Suppressor macrophage (primary cell): ENCODE measurements around the gene VARS1.
"Not testable (repeated sequence)": the region's sequence is repeated elsewhere in the genome, so short reads cannot be mapped to it uniquely, and the experiment has no call there.

Source experiments
- DNase-seq, 4 experiments: peaks; one replicate each; pipeline ENCODE4 v3.0.0-alpha.2; 2020 to 2022
- total RNA-seq, 17 experiments: gene quantifications; one replicate each; lab custom pipeline; 2026; ENCODE audit warnings: mixed read lengths in 6 of 17, inconsistent platforms in 3 of 17; lab: John Stamatoyannopoulos, UW

The VARS1 gene
- total RNA-seq, result 44.3 to 121 (median 66.0) reads per million in 17 experiments

- peak; percentile 96 to 99 (median 98) for DNase-seq
These were observed at the start of gene VARS1 for GRCh38 chr6:31795616-31796298. TSS of gene VARS1 (minus strand) at chr6:31795752. CDS start at chr6:31795217, 535 bp downstream.

- DNase-seq, result no peak
These were observed 49.0 kb upstream of the VARS1 start for GRCh38 chr6:31844507-31844906.

GRCh38 chr6:31842053-31842452 is 46.5 kb upstream of the VARS1 start:
- no peak for DNase-seq

DNA sequence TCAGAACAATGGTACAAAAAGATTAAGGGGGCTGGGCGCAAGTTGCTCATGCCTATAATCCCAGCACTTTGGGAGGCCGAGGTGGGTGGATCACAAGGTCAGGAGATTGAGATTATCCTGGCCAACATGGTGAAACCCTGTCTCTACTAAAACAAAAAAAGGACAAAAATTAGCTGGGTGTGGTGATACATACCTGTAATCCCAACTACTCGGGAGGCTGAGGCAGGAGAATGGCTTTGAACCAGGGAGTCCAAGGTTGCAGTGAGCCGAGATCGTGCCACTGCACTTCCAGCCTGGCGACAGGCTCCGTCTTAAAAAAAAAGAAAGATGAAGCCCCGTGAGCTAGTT is 44.2 kb upstream of the VARS1 start:
- not testable (repeated sequence) for DNase-seq

DNA sequence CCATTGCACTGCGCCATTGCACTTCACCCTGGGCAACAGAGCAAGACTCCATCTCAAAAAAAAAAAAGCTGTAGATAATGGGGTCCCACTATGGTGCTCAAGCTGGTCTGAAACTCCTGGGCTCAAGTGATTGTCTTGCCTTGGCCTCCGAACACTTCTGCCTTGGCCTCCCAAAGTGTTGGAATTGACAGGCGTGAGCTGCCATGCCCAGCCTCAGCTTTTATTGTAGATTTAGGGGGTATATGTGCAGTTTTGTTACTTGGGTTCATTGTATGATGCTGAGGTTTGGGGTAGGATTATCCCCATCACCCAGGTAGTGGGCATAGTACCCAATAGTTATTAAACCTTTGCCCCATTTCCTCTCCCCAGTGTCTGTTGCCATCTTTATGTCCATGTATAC is 43.4 kb upstream of the VARS1 start:
- DNase-seq, result no peak

DNA sequence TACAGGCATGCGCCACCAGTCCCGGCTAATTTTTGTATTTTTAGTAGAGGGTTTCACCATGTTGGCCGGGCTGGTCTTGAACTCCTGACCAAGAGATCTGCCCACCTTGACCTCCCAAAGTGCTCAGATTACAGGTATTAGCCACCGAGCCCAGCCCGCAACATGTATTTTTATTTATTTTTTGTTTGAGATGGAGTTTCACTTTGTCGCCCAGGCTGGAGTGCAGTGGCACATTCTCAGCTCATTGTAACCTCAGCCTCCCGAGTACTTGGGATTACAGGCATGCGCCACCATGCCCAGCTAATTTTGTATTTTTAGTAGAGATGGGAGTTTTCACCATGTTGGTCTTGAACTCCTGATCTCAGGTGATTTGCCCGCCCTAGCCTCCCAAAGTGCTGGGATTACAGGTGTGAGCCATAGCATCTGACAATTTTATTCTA is 42.6 kb upstream of the VARS1 start:
- DNase-seq, result not testable (repeated sequence)

- DNase-seq, result peak in 1 of 4 experiments; percentile 19
These were observed 42.0 kb upstream of the VARS1 start for GRCh38 chr6:31837369-31838113.

DNA sequence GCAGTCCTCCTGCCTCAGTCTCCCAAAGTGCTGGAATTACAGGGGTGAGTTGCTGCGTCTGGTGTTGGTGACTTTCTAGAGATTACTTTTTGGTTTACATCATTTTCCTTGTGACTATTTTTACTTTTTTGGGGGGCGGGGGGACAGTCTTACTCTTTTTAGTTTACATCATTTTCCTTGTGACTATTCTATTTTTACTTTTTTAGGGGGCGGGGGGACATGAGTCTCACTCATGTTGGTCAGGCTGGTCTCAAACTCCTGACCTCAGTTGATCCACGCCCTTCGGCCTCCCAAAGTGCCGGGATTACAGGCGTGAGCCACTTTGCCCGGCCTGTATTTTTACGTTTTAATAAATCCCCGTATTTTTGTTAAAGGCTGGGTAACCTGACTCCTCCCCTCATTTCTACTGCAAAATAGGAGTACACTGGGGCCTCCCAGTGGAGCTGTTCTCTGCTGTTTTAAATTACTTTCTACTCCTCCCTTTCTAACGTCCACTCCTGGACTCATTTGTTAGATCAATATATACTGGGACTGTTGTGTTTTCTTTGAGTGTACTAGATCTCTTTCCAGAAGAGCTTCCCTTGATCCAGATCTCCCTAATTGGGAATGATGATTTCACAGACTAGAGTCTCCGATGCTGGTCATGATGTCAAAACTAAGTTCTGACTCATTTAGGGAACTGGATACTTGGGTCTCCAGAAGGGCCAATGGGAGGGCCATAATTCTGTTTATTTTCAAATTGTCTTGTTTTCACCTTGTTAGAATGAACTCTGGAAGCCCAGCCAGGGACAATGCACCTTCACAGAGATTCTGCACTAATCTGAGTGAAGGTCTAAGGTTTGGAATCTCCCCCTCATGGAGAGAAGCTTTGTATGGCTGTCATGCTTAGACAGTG is 41.2 kb upstream of the VARS1 start:
- DNase-seq, result peak; percentile 40 to 69 (median 60)

- DNase-seq, result peak in 1 of 4 experiments; percentile 18
These were observed 40.5 kb upstream of the VARS1 start for GRCh38 chr6:31836047-31836473.

DNA sequence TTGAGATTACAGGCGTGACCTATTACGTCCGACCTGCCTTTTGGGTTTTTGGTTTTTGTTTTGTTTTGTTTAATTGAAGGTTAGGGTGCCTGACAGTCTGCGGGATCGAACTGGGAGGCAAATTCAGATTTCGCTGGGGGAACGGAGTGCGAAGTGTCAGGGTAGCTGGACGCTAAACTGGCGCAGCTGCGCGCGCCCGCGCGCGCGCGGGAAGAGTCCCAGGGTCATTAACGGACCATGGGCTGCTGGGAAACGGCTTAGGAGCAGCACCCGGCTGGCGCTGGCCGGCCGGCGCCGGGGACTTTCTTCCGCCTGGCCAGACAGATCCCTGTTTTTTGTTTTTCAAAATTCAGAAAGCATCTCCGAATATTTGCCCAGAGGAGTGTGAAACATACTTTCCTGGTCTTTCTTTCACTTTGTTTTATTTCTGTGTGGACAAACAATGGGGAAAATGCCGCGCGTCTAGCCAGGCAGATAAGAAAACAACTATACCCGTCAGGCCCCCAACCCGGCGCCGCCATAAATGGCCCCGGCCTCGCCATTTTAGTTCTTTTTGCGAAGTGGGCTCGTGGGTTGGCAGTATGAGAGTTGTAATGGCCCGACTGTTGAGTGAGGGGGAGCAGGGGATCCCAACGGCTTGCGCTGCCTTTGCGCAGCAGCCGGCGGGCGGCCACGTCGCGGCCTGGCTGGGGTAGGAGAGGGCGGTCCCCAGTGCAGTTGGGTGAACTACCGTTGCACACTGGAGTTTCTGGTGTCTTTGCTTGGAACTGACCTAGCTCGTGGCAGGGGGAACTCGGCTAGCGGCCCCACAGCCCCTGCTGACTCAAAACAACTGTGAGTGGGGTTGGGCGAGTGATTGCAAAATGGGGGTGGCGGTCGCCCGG is 39.1 kb upstream of the VARS1 start:
- DNase-seq, result peak; percentile 88 to 95 (median 92)

DNA sequence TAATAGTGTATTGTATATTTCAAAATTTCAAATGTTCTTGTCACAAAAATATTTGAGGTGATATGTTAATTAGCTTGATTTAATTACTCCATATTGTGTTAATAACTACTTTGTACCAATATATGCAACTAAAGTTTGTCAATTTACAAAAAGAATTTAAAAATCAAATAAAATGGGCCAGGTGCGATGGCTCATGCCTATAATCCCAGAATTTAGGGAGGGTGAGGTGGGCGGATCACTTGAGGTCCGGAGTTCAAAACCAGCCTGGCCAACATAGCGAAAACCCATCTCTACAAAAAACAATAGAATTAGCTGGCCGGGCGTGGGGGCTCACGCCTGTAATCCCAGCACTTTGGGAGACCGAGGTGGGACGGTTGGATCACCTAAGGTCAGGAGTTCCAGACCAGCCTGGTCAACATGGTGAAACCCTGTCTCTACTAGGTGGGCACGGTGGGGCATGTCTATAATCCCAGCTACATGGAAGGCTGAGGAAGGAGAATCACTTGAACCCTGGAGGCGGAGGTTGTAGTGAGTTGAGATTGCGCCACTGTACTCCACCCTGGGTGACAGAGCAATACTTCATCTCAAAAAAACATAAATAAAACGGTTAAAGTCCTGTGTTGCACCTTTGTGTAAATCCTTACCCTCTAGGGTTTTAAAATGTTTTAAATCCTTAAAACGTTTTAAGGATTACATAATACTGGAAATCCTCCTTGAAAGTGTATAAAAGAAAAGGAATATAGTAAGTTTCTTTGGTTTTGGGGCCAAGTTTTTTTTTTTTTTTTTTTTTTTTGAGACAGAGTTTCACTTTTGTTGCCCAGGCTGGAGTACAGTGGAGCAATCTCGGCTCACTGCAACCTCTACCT is 36.0 kb upstream of the VARS1 start:
- DNase-seq, result peak in 3 of 4 experiments; percentile 49 to 53 (median 52)

GRCh38 chr6:31830886-31831335 is 35.4 kb upstream of the VARS1 start:
- DNase-seq, result no peak

DNA sequence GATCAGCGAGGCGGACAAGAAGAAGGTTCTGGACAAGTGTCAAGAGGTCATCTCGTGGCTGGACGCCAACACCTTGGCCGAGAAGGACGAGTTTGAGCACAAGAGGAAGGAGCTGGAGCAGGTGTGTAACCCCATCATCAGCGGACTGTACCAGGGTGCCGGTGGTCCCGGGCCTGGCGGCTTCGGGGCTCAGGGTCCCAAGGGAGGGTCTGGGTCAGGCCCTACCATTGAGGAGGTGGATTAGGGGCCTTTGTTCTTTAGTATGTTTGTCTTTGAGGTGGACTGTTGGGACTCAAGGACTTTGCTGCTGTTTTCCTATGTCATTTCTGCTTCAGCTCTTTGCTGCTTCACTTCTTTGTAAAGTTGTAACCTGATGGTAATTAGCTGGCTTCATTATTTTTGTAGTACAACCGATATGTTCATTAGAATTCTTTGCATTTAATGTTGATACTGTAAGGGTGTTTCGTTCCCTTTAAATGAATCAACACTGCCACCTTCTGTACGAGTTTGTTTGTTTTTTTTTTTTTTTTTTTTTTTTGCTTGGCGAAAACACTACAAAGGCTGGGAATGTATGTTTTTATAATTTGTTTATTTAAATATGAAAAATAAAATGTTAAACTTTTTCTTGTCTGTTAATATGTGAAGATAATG is 34.2 kb upstream of the VARS1 start:
- peak; percentile 18 to 73 (median 52) for DNase-seq

- DNase-seq, result peak; percentile 96 to 99 (median 98)
These were observed 31.9 kb upstream of the VARS1 start, which contains the start of gene HSPA1B for GRCh38 chr6:31827286-31828079. TSS of gene HSPA1B (plus strand) at chr6:31827738. CDS start at chr6:31827951, 213 bp downstream.

DNA sequence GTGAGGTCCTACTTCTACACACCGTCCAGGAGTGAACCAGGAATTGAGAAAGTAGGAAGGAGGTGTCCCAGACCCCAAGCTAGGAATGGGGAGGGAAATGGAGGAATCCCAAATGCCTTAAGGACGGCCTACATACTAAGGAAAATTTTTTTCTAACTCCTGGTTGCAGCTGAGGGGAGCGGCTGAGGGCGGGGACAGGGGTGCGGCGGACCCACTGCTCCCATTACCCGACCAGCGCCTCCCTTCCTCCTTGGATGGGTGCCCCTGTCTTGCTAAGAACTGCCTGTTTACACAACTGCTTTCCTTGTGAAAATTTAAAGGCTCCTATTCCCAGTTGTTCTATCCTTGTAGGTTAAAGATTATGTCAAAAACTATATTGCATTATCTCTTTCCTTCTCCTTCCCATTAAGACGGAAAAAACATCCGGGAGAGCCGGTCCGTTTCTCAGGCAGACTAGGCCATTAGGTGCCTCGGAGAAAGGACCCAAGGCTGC is 31.3 kb upstream of the VARS1 start:
- DNase-seq, result peak in 2 of 4 experiments; percentile 74 to 84

DNA sequence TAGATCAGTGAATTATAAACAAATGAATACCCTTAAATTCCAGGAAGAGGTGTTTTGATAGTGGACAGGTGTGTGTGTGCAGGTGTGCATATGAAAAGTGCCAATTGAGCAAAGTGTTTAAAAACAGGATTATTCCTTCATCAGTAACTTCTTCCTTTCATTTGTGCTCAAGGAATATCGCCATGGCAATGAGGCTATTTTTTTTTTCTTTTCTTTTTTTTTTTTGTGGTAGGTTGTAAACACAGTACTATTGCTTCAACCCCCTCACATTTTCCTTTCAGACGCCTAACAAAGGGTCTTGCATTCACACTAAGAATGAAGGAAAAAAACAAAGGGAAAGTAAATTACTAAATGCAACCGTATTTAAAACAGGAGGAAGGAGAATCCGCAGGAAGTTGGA is 30.0 kb upstream of the VARS1 start:
- no peak for DNase-seq

GRCh38 chr6:31823592-31824196 is 28.1 kb upstream of the VARS1 start:
- DNase-seq, result peak in 3 of 4 experiments; percentile 39 to 49 (median 40)
